ENCODE data around the gene PLCB1.

The PLCB1 gene

GRCh38 chr20:8673116-8673515 lies 541.0 kb downstream of the PLCB1 start:
- H3K27me3 ChIP-seq (replicated peaks; ENCODE audit: control insufficient read depth, insufficient read depth, low read length), result no peaks in the 10 kb centered on the region
- H3K4me3 ChIP-seq (replicated peaks; ENCODE audit: low read depth, low read length), result no peak overlapping the region
- TF ChIP-seq CTCF (IDR thresholded peaks at IDR 0.05; ENCODE audit: insufficient read depth, low read length, poor library complexity, severe bottlenecking), result no peak
- no peaks in the 10 kb centered on the region for H3K36me3 ChIP-seq (ENCODE audit: control insufficient read depth, insufficient read depth, low read length)
- no peak for DNase-seq (ENCODE audit: extremely low read depth, insufficient read length)

DNA sequence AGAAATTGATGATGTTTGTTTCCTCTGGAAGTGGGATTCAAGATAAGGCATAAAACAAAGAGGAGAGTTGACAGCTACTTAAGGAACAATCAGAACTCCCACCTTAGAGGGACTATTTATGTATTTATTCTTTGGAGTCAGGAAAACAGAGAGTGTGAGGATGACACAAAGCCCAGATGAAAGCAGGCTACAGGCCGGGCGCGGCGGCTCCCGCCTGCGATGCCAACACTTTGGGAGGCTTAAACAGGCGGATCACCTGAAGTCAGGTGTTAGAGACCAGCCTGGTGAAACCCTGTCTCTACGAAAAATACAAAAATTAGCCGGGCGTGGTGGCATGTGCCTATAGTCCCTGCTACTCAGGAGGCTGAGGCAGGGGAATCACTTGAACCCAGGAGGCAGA lies 543.8 kb downstream of the PLCB1 start:
- Histone ChIP-seq H3K4me3 (replicated peaks; ENCODE audit: low read depth, low read length) (no peak overlapping the region), H3K36me3 (ENCODE audit: control insufficient read depth, insufficient read depth, low read length) (no peaks in the 10 kb centered on the region), H3K27me3 (replicated peaks; ENCODE audit: control insufficient read depth, insufficient read depth, low read length) (no peaks in the 10 kb centered on the region)
- TF ChIP-seq CTCF (IDR thresholded peaks at IDR 0.05; ENCODE audit: insufficient read depth, low read length, poor library complexity, severe bottlenecking), result no peak
- DNase-seq (ENCODE audit: extremely low read depth, insufficient read length), result no peak

GRCh38 chr20:8678098-8678776 lies 546.2 kb downstream of the PLCB1 start:
- TF ChIP-seq CTCF (IDR thresholded peaks at IDR 0.05; ENCODE audit: insufficient read depth, low read length, poor library complexity, severe bottlenecking), result no peak
- H3K36me3 ChIP-seq (ENCODE audit: control insufficient read depth, insufficient read depth, low read length), result no peaks in the 10 kb centered on the region
- no peaks in the 10 kb centered on the region for H3K27me3 ChIP-seq (replicated peaks; ENCODE audit: control insufficient read depth, insufficient read depth, low read length)
- no peak for DNase-seq (ENCODE audit: extremely low read depth, insufficient read length)
- no peak overlapping the region for H3K4me3 ChIP-seq (replicated peaks; ENCODE audit: low read depth, low read length)

DNA sequence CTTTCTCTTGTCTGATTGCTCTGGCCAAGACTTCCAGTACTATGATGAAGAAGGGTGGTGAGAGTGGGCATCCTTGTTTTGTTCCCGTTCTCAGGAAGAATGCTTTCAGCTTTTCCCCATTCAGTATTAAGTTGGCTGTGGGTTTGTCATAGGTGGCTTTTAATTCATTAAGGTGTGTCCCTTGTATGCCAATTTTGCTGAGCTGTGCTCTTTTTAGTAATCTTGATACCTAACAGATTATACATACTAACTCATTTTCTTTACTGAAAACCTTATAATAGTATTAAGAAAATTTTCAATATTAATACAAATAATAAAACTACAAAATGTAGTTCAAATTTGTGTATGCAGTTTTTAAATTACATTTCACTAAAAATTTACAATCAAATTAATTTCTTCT lies 557.3 kb downstream of the PLCB1 start:
- TF ChIP-seq CTCF (IDR thresholded peaks at IDR 0.05; ENCODE audit: insufficient read depth, low read length, poor library complexity, severe bottlenecking), result no peak
- no peaks in the 10 kb centered on the region for H3K27me3 ChIP-seq (replicated peaks; ENCODE audit: control insufficient read depth, insufficient read depth, low read length)
- DNase-seq (ENCODE audit: extremely low read depth, insufficient read length), result no peak
- H3K4me3 ChIP-seq (replicated peaks; ENCODE audit: low read depth, low read length), result no peak overlapping the region
- no peaks in the 10 kb centered on the region for H3K36me3 ChIP-seq (ENCODE audit: control insufficient read depth, insufficient read depth, low read length)

GRCh38 chr20:8690074-8690473 lies 558.0 kb downstream of the PLCB1 start:
- Histone ChIP-seq H3K4me3 (replicated peaks; ENCODE audit: low read depth, low read length) (no peak overlapping the region), H3K36me3 (ENCODE audit: control insufficient read depth, insufficient read depth, low read length) (no peaks in the 10 kb centered on the region), H3K27me3 (replicated peaks; ENCODE audit: control insufficient read depth, insufficient read depth, low read length) (no peaks in the 10 kb centered on the region)
- no peak for TF ChIP-seq CTCF (IDR thresholded peaks at IDR 0.05; ENCODE audit: insufficient read depth, low read length, poor library complexity, severe bottlenecking)
- DNase-seq (ENCODE audit: extremely low read depth, insufficient read length), result no peak

DNA sequence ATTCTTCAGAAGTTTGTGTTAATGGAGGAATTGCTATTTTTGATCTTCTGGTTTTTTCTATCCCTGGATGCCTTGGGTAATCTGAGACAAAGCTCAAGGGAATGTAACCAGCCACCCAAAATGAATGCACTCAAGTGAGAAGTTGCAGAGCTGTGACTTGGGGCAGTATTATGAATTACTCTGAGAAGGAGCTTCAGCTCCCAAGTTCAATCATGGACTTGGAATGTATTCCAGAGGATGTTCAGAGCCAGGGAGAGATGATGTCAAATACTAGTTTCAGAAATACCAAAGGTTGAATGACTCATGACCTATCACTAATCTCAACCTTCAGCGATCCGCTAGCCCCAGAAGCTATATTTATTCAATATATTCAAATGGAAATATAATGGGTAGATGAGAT lies 561.6 kb downstream of the PLCB1 start:
- DNase-seq (ENCODE audit: extremely low read depth, insufficient read length), result no peak
- Histone ChIP-seq H3K36me3 (ENCODE audit: control insufficient read depth, insufficient read depth, low read length) (no peaks in the 10 kb centered on the region), H3K27me3 (replicated peaks; ENCODE audit: control insufficient read depth, insufficient read depth, low read length) (no peaks in the 10 kb centered on the region), H3K4me3 (replicated peaks; ENCODE audit: low read depth, low read length) (no peak overlapping the region)
- TF ChIP-seq CTCF (IDR thresholded peaks at IDR 0.05; ENCODE audit: insufficient read depth, low read length, poor library complexity, severe bottlenecking), result no peak

Measured in GM06990 (cell line).